COR-L47 (cell line): ENCODE results near the gene CCDC148.
A peak's percentile ranks its signal among the peaks of the same experiment; 100 is the strongest.

Experiments used
- DNase-seq: peaks from one replicate; lab custom pipeline; 2025; lab: John Stamatoyannopoulos, UW

Gene CCDC148

GRCh38 chr2:158212301-158212700 lies 244.3 kb downstream of the CCDC148 start:
- DNase-seq, result no peak

GRCh38 chr2:158211502-158211901 lies 245.1 kb downstream of the CCDC148 start:
- no peak for DNase-seq

GRCh38 chr2:158207354-158207753 lies 249.2 kb downstream of the CCDC148 start:
- DNase-seq, result no peak

- no peak for DNase-seq
These were observed 251.3 kb downstream of the CCDC148 start for GRCh38 chr2:158205215-158205614.

- no peak for DNase-seq
These were observed 251.8 kb downstream of the CCDC148 start for GRCh38 chr2:158204741-158205165.

GRCh38 chr2:158202161-158202815 lies 254.3 kb downstream of the CCDC148 start:
- DNase-seq, result peak; percentile 88

GRCh38 chr2:158199928-158200650 lies 256.5 kb downstream of the CCDC148 start:
- no peak for DNase-seq

- DNase-seq, result peak; percentile 47
These were observed 258.6 kb downstream of the CCDC148 start for GRCh38 chr2:158197940-158198339.

GRCh38 chr2:158194229-158194628 lies 262.3 kb downstream of the CCDC148 start:
- DNase-seq, result no peak

GRCh38 chr2:158192515-158193443 lies 263.8 kb downstream of the CCDC148 start:
- no peak for DNase-seq

GRCh38 chr2:158191076-158191895 lies 265.3 kb downstream of the CCDC148 start:
- no peak for DNase-seq

GRCh38 chr2:158189526-158189925 lies 267.0 kb downstream of the CCDC148 start:
- no peak for DNase-seq

- no peak for DNase-seq
These were observed 268.6 kb downstream of the CCDC148 start for GRCh38 chr2:158187908-158188307.

- DNase-seq, result no peak
These were observed 271.8 kb downstream of the CCDC148 start for GRCh38 chr2:158184556-158185343.

- DNase-seq, result no peak
These were observed 272.6 kb downstream of the CCDC148 start for GRCh38 chr2:158184001-158184400.

GRCh38 chr2:158182676-158183295 lies 273.8 kb downstream of the CCDC148 start:
- DNase-seq, result no peak

GRCh38 chr2:158181171-158181570 lies 275.4 kb downstream of the CCDC148 start:
- no peak for DNase-seq

- DNase-seq, result peak; percentile 18
These were observed 276.9 kb downstream of the CCDC148 start for GRCh38 chr2:158179660-158180059.

- DNase-seq, result no peak
These were observed 277.9 kb downstream of the CCDC148 start for GRCh38 chr2:158178646-158179045.

GRCh38 chr2:158174956-158175355 lies 281.6 kb downstream of the CCDC148 start:
- no peak for DNase-seq
